Vagina (tissue), 2 donors: Measurements from ENCODE around the gene NUDT3. TPM values are rescaled to one million over a fixed set of nuclear protein-coding genes. Genes with fewer than 3 reads are reported as not detected.

Experiments
- DNase-seq, 2 donors: peaks; one replicate each; pipeline ENCODE4 v3.0.0-alpha.2; 2017; ENCODE audit errors: extremely low spot score in 2 of 2
- H3K27ac ChIP-seq: fragments of 200-600 bp; sonication (generic); one replicate; pipeline ENCODE4 v1.5.1; 2019
- H3K27me3 ChIP-seq: fragments of 200-600 bp; sonication (generic); one replicate; pipeline ENCODE4 v1.5.1; 2019
- H3K36me3 ChIP-seq, 2 donors: fragments of 200-600 bp; sonication (generic); one replicate each; pipeline ENCODE4 v1.5.1; 2017 to 2019
- H3K4me1 ChIP-seq: fragments of 200-600 bp; sonication (generic); one replicate; pipeline ENCODE4 v1.5.1; 2019
- H3K4me3 ChIP-seq, 2 donors: fragments of 200-600 bp; sonication (generic); 1 replicate in 1 of 2; 2 replicates in 1 of 2; pipeline ENCODE4 v1.5.1; 2016 to 2019
- H3K9me3 ChIP-seq: fragments of 200-600 bp; sonication (generic); one replicate; pipeline ENCODE4 v1.5.1; 2019
- CTCF ChIP-seq, 3 experiments: fragments of 450-650 bp in 2 of 3; fragments of 200-600 bp in 1 of 3; sonication (generic) in 1 of 3; IDR thresholded peaks; one replicate each; pipeline ENCODE4 v1.5.1; 2017 to 2019; ENCODE audit warnings: antibody characterized with exemption in 3 of 3, mild to moderate bottlenecking in 2 of 3, moderate library complexity in 2 of 3
- POLR2A ChIP-seq, 2 donors: fragments of 450-650 bp; IDR thresholded peaks; one replicate each; pipeline ENCODE4 v1.6.1; 2017; ENCODE audit warnings: antibody characterized with exemption in 2 of 2, mild to moderate bottlenecking in 2 of 2, moderate library complexity in 2 of 2
- POLR2AphosphoS5 ChIP-seq, 2 donors: sonication (generic); formaldehyde crosslinking; IDR thresholded peaks; one replicate each; pipeline ENCODE4 v1.9.0; 2017; ENCODE audit warnings: antibody characterized with exemption in 2 of 2, mild to moderate bottlenecking in 2 of 2, low read depth in 1 of 2; ENCODE audit not compliant: insufficient read depth in 1 of 2
- intact Hi-C: fragments of 100-400 bp; cut with DNase I; formaldehyde crosslinking; loops from one replicate; pipeline ENCODE4 v1.15.1; 2023
- total RNA-seq: library from RNA; depleted of rRNA; stranded (reverse); fragments of >200 nt; gene quantifications from one replicate; pipeline ENCODE4 v1.2.3, GENCODE V29; 2016

NUDT3 gene
- total RNA-seq, 1 donor from 2014 or later, result 27.0 TPM

- no peak overlapping the region for H3K27ac ChIP-seq
- no peak for DNase-seq
- no peaks in the 10 kb centered on the region for H3K36me3 ChIP-seq
- H3K4me1 ChIP-seq, result peaks cover 49% of the 10 kb centered on the region
- intact Hi-C loops, result no loop called here
- no peak for TF ChIP-seq POLR2AphosphoS5 (IDR thresholded peaks at IDR 0.05; ENCODE audit: insufficient read depth in 1 of 2, low read depth in 1 of 2)
- no peak for TF ChIP-seq CTCF (IDR thresholded peaks at IDR 0.05)
- no peak for TF ChIP-seq POLR2A (IDR thresholded peaks at IDR 0.05)
- no peak overlapping the region for H3K4me3 ChIP-seq
- H3K27me3 ChIP-seq, result no peaks in the 10 kb centered on the region
- H3K9me3 ChIP-seq, result no peaks in the 10 kb centered on the region
These were observed 30.3 kb downstream of the NUDT3 start for GRCh38 chr6:34362176-34362575.

- intact Hi-C loops, result no loop called here
These were observed 31.9 kb downstream of the NUDT3 start for GRCh38 chr6:34360556-34360955.

GRCh38 chr6:34359418-34360158 is 32.9 kb downstream of the NUDT3 start:
- TF ChIP-seq CTCF (IDR thresholded peaks at IDR 0.05) (no peak), POLR2A (IDR thresholded peaks at IDR 0.05) (no peak), POLR2AphosphoS5 (IDR thresholded peaks at IDR 0.05; ENCODE audit: insufficient read depth in 1 of 2, low read depth in 1 of 2) (no peak)
- H3K4me3 ChIP-seq, result no peak overlapping the region
- no peak overlapping the region for H3K27ac ChIP-seq
- intact Hi-C loops, result no loop called here
- H3K27me3 ChIP-seq, result no peaks in the 10 kb centered on the region
- H3K4me1 ChIP-seq, result peaks cover 49% of the 10 kb centered on the region
- DNase-seq, result no peak
- no peaks in the 10 kb centered on the region for H3K36me3 ChIP-seq
- no peaks in the 10 kb centered on the region for H3K9me3 ChIP-seq

More at GRCh38 chr6:34360556-34360955, 31.9 kb downstream of the NUDT3 start:
- Histone ChIP-seq H3K27ac (no peak overlapping the region), H3K4me3 (no peak overlapping the region), H3K9me3 (no peaks in the 10 kb centered on the region), H3K27me3 (no peaks in the 10 kb centered on the region), H3K36me3 (no peaks in the 10 kb centered on the region), H3K4me1 (peaks cover 49% of the 10 kb centered on the region)
- TF ChIP-seq POLR2AphosphoS5 (IDR thresholded peaks at IDR 0.05; ENCODE audit: insufficient read depth in 1 of 2, low read depth in 1 of 2), result no peak
- TF ChIP-seq CTCF (IDR thresholded peaks at IDR 0.05), result no peak
- no peak for TF ChIP-seq POLR2A (IDR thresholded peaks at IDR 0.05)
- DNase-seq, result no peak

GRCh38 chr6:34358389-34358905 is 34.0 kb downstream of the NUDT3 start:
- no peak for DNase-seq
- intact Hi-C loops, result no loop called here
- Histone ChIP-seq H3K4me3 (no peak overlapping the region), H3K9me3 (no peaks in the 10 kb centered on the region), H3K27ac (no peak overlapping the region), H3K27me3 (no peaks in the 10 kb centered on the region), H3K36me3 (no peaks in the 10 kb centered on the region), H3K4me1 (peaks cover 50% of the 10 kb centered on the region)
- no peak for TF ChIP-seq POLR2AphosphoS5 (IDR thresholded peaks at IDR 0.05; ENCODE audit: insufficient read depth in 1 of 2, low read depth in 1 of 2)
- no peak for TF ChIP-seq POLR2A (IDR thresholded peaks at IDR 0.05)

- Histone ChIP-seq H3K27me3 (no peaks in the 10 kb centered on the region), H3K4me1 (peaks cover 46% of the 10 kb centered on the region), H3K27ac (no peak overlapping the region), H3K9me3 (no peaks in the 10 kb centered on the region), H3K36me3 (no peaks in the 10 kb centered on the region), H3K4me3 (no peak overlapping the region)
- TF ChIP-seq POLR2AphosphoS5 (IDR thresholded peaks at IDR 0.05; ENCODE audit: insufficient read depth in 1 of 2, low read depth in 1 of 2) (no peak), POLR2A (IDR thresholded peaks at IDR 0.05) (no peak), CTCF (IDR thresholded peaks at IDR 0.05) (no peak)
- no peak for DNase-seq
- intact Hi-C loops, result no loop called here
These were observed 34.5 kb downstream of the NUDT3 start for GRCh38 chr6:34357937-34358336.
